Stomach (tissue), 4 donors: Measurements from ENCODE around the gene MAVS.
"Not testable (repeated sequence)": the region's sequence is repeated elsewhere in the genome, so short reads cannot be mapped to it uniquely, and the experiment has no call there.

Experiments
- CTCF ChIP-seq, 7 experiments: fragments of 450-650 bp in 4 of 7; fragments of 200-600 bp in 3 of 7; sonication (generic) in 3 of 7; IDR thresholded peaks; one replicate each; pipeline ENCODE4 v1.5.1; 2016 to 2019; ENCODE audit warnings: antibody characterized with exemption in 7 of 7, control low read depth in 2 of 7, mild to moderate bottlenecking in 1 of 7
- EP300 ChIP-seq: sonication (generic); formaldehyde crosslinking; IDR thresholded peaks from one replicate; pipeline ENCODE4 v1.6.1; 2017; ENCODE audit warnings: antibody characterized with exemption
- POLR2A ChIP-seq, 4 donors: fragments of 450-650 bp; IDR thresholded peaks; one replicate each; pipeline ENCODE4 v1.6.1; 2016; ENCODE audit warnings: antibody characterized with exemption in 4 of 4, control low read depth in 2 of 4, mild to moderate bottlenecking in 1 of 4, moderate library complexity in 1 of 4

DNA sequence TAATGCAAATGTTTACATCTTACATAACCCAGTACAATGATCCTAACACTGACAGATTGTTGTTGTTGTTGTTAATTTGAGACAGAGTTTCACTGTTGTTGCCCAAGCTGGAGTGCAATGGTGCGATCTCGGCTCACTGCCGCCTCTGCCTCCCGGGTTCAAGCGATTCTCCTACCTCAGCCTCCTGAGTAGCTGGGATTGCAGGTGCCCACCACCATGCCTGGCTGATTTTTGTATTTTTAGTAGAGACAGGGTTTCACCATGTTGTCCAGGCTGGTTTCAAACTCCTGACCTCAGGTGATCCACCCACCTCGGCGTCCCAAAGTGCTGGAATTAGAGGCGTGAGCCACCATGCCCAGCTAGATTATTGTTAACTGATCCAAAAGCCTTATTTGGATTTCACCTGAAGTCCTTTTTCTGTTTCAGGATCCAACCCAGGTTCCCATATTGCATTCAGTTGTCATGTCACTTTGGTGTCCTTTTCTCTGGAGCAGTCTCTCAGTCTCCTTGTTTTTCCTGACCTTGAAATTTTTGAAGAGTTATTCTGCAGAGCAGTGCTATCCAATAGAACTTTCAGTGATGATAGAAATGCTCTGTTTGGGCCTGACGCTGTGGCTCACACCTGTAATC is 2.5 kb upstream of the MAVS start:
- TF ChIP-seq EP300; CTCF (IDR thresholded peaks at IDR 0.05); POLR2A (IDR thresholded peaks at IDR 0.05): not testable (repeated sequence)
